ENCODE data around the gene VWA8.

DNA sequence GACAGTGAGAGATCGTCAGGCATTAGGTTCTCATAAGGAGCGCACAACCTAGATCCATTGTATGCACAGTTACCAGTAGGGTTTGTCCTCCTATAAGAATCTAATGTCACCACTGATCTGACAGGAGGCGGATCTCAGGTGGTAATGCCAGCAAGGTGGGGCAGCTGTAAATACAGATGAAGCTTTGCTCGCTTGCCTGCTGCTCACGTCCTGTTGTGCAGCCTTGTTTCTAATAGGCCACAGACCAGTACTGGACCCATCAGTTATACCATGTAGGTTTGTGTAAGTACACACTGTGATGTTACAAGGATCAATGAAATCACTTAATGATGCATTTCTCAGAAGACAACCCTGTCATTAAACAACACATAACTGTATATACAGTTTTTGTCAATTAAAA lies 23.5 kb downstream of the VWA8 start:
- TF ChIP-seq, protein P1, sequence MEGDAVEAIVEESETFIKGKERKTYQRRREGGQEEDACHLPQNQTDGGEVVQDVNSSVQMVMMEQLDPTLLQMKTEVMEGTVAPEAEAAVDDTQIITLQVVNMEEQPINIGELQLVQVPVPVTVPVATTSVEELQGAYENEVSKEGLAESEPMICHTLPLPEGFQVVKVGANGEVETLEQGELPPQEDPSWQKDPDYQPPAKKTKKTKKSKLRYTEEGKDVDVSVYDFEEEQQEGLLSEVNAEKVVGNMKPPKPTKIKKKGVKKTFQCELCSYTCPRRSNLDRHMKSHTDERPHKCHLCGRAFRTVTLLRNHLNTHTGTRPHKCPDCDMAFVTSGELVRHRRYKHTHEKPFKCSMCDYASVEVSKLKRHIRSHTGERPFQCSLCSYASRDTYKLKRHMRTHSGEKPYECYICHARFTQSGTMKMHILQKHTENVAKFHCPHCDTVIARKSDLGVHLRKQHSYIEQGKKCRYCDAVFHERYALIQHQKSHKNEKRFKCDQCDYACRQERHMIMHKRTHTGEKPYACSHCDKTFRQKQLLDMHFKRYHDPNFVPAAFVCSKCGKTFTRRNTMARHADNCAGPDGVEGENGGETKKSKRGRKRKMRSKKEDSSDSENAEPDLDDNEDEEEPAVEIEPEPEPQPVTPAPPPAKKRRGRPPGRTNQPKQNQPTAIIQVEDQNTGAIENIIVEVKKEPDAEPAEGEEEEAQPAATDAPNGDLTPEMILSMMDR (conservative IDR thresholded peaks at IDR 0.05; ENCODE audit: low read depth in 2 of 2), result no peak
- TF ChIP-seq EZH2phosphoT487 (IDR thresholded peaks at IDR 0.05; ENCODE audit: unreplicated experiment), result no peak

Data from GM23338 (cell line).